OCI-LY3 (cell line): ENCODE data around the gene DIPK1B.

Experiments
- EZH2phosphoT487 ChIP-seq: fragments of 200-600 bp; shearing (Covaris generic); IDR thresholded peaks from 2 replicates; pipeline ENCODE4 v1.6.1; 2018; ENCODE audit warnings: antibody characterized with exemption, mixed run types, low read depth
- TF ChIP-seq, protein P1 (sequence below): fragments of 200-600, 300-600 bp; sonication (generic); IDR thresholded peaks from 2 replicates; pipeline ENCODE4 v1.5.1; 2014; ENCODE audit warnings: antibody characterized with exemption, low read length, low read depth

DNA sequence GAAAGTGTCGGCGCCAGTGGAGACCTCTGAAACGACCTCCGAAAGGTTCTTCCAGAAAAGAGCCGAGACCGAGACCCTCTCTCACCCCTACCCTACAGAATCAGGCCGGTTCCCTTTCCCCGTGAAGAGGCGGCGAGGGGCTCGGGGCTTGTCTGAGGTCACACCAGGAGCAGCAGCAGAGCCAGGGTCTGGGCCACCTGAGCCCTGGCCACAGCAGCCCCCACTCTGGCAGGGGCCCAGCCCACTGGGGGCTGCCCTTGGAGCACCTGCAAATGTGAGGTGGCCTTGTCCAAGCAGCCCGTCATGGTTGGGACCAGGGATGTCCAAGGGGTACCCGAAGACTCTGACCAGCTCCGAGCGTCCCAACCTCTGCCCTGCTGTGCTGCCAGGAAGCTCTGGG lies 34.3 kb upstream of the DIPK1B start:
- TF ChIP-seq, protein P1, sequence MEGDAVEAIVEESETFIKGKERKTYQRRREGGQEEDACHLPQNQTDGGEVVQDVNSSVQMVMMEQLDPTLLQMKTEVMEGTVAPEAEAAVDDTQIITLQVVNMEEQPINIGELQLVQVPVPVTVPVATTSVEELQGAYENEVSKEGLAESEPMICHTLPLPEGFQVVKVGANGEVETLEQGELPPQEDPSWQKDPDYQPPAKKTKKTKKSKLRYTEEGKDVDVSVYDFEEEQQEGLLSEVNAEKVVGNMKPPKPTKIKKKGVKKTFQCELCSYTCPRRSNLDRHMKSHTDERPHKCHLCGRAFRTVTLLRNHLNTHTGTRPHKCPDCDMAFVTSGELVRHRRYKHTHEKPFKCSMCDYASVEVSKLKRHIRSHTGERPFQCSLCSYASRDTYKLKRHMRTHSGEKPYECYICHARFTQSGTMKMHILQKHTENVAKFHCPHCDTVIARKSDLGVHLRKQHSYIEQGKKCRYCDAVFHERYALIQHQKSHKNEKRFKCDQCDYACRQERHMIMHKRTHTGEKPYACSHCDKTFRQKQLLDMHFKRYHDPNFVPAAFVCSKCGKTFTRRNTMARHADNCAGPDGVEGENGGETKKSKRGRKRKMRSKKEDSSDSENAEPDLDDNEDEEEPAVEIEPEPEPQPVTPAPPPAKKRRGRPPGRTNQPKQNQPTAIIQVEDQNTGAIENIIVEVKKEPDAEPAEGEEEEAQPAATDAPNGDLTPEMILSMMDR = no peak
- TF ChIP-seq EZH2phosphoT487 = no peak
